ENCODE measurements around the gene PCP2. TPM values are rescaled to one million over a fixed set of nuclear protein-coding genes. Genes with fewer than 3 reads are reported as not detected.

Gene PCP2
- total and polyA plus RNA-seq, 2 of the 8 experiments (the other 6 are each of a cell fraction or from before 2014, with no cell fraction given), result not detected

DNA sequence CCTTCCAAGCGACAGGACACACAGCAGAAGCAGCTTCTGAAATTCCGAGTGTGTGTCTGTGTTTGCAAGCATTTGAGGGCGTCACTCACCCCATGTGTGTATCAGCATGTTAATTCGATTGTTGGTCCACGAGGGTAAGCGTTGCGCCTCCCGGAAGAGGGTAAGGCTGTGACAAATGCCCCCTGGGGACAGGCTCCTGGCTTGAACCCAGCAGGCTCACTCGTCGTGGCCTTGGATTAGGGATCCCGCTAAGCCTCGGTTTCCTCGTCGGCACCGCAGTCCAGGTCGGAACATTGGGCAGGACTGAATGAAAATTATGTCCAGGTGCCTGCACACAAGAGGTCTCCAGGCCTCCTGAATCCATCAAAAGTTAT, 2.8 kb upstream of the PCP2 start:
- no peak overlapping the region for H4K91ac ChIP-seq (replicated peaks; ENCODE audit: insufficient read length, low read length)
- H3K4me3 ChIP-seq (ENCODE audit: extremely low read depth in 1 of 4, insufficient read depth in 2 of 4, low read depth in 3 of 4, low read length in 4 of 4), result peak overlapping the region in 1 of 4 experiments; percentile 88; a peak in 2 of 8 replicates
- DNase-seq (ENCODE audit: low read depth in 1 of 2, low spot score in 2 of 2) (no peak), FAIRE-seq (no peak)
- no peak overlapping the region for H3K4ac ChIP-seq (replicated peaks; ENCODE audit: insufficient read length, low read depth, low read length)
- peaks cover 0 to 6% (median under 1%) of the 10 kb centered on the region in 4 experiments; a peak in 3 of 7 replicates for H3K4me1 ChIP-seq (replicated peaks in 1 of 4; ENCODE audit: control insufficient read depth in 3 of 4, insufficient read depth in 4 of 4, low read length in 3 of 4)
- H3K9me3 ChIP-seq (ENCODE audit: insufficient read depth in 2 of 2, low read depth in 1 of 2, low read length in 1 of 2), result no peaks in the 10 kb centered on the region; a peak in 1 of 4 replicates
- peaks cover 0 to 3% of the 10 kb centered on the region in 2 experiments; a peak in 1 of 4 replicates for H3K79me2 ChIP-seq (ENCODE audit: control insufficient read depth in 1 of 2, insufficient read depth in 2 of 2, low read length in 2 of 2)
- 78% methylated on average over 16 of the region's 16 CpGs; no CpG with 5 or more reads in 1 of the 2 experiments for WGBS, 2 experiments (ENCODE audit: extremely low coverage in 1 of 2, insufficient coverage in 1 of 2, insufficient read length in 1 of 2, insufficient replicate concordance in 2 of 2, low coverage in 1 of 2, low lambda C conversion rate in 2 of 2, missing lambda C conversion rate in 1 of 2)
- peak overlapping the region; percentile 34; the same call in 1 of the 2 replicates for H2AK5ac ChIP-seq (ENCODE audit: low read depth, low read length)
- H2AFZ ChIP-seq (ENCODE audit: low read length), result no peak overlapping the region
- H4K5ac ChIP-seq (ENCODE audit: insufficient read length, low read depth, low read length), result no peak overlapping the region
- H3K27ac ChIP-seq (ENCODE audit: low read depth, low read length), result no peak overlapping the region
- H2BK20ac ChIP-seq (ENCODE audit: low read length), result no peak overlapping the region
- CTCF ChIA-PET (ENCODE audit: partially characterized antibody), result interaction anchor here (1.2 to 1.7 kb wide), 4 partner anchors 39 to 70 kb away, joined by 4 to 7 read pairs (median 6); partner anchors contain the start of gene TRAPPC5
- POLR2A ChIA-PET (ENCODE audit: partially characterized antibody), result interaction anchor here (0.8 to 5.7 kb wide), 2 partner anchors 13 to 59 kb away, joined by 3 to 34 read pairs; no protein-coding TSS in a partner anchor
- H2BK5ac ChIP-seq (ENCODE audit: low read depth, low read length), result no peak overlapping the region
- H2BK12ac ChIP-seq (ENCODE audit: low read depth, low read length), result peak overlapping the region; percentile 78; the same call in 1 of the 2 replicates
- H3K36me3 ChIP-seq (ENCODE audit: control insufficient read depth in 2 of 4, insufficient read depth in 4 of 4, low read length in 3 of 4), result peaks cover 0 to 6% (median 0%) of the 10 kb centered on the region in 4 experiments; a peak in 3 of 8 replicates
- peak overlapping the region; percentile 98; the same call in 1 of the 2 replicates for H2BK15ac ChIP-seq (ENCODE audit: low read length)
- H3K23me2 ChIP-seq (ENCODE audit: low read depth, low read length), result peaks cover 5% of the 10 kb centered on the region; the same call in 1 of the 2 replicates
- H3K4me2 ChIP-seq (ENCODE audit: insufficient read depth in 1 of 2, low read depth in 2 of 2, low read length in 2 of 2), result peak overlapping the region; percentile 34 to 54; a peak in 3 of 4 replicates
- no peak overlapping the region for H3K14ac ChIP-seq (ENCODE audit: insufficient read length)
- no peak overlapping the region for H3K56ac ChIP-seq (replicated peaks; ENCODE audit: insufficient read length, low read depth, low read length)
- H4K8ac ChIP-seq (ENCODE audit: extremely low read depth, insufficient read depth, low read length), result no peak overlapping the region; the same call in 1 of the 2 replicates
- H3K23ac ChIP-seq (ENCODE audit: insufficient read length), result no peak overlapping the region
- H3K27me3 ChIP-seq (replicated peaks in 1 of 4; ENCODE audit: control insufficient read depth in 3 of 4, extremely low read depth in 1 of 4, insufficient read depth in 3 of 4, low read length in 3 of 4), result peaks cover 3 to 19% (median 16%) of the 10 kb centered on the region in 4 experiments
- no peak overlapping the region for H2BK120ac ChIP-seq (replicated peaks; ENCODE audit: low read depth, low read length)
- H3K79me1 ChIP-seq (ENCODE audit: low read depth, low read length), result no peaks in the 10 kb centered on the region; the same call in 1 of the 2 replicates
- H3K9ac ChIP-seq (replicated peaks in 1 of 4; ENCODE audit: extremely low read depth in 1 of 4, low read depth in 3 of 4, low read length in 3 of 4), result no peak overlapping the region
- H4K20me1 ChIP-seq (replicated peaks in 1 of 2; ENCODE audit: control insufficient read depth in 1 of 2, insufficient read depth in 2 of 2, low read length in 2 of 2), result peaks cover 3 to 16% of the 10 kb centered on the region in 2 experiments
- no peak overlapping the region for H3K18ac ChIP-seq (ENCODE audit: extremely low read depth, low read length)
- TF ChIP-seq SIRT6 (IDR thresholded peaks at IDR 0.05; ENCODE audit: low read length), result no peak
- TF ChIP-seq TAF7 (optimal IDR thresholded peaks at IDR 0.05; ENCODE audit: borderline replicate concordance, low read depth, low read length), result no peak
- TF ChIP-seq BCL11A (IDR thresholded peaks at IDR 0.05; ENCODE audit: low read depth in 2 of 2, low read length in 2 of 2), result no peak
- no peak for TF ChIP-seq SRF (IDR thresholded peaks at IDR 0.05; ENCODE audit: low read depth, low read length)
- TF ChIP-seq CHD2 (IDR thresholded peaks at IDR 0.05; ENCODE audit: low read length), result no peak
- TF ChIP-seq, protein P1, sequence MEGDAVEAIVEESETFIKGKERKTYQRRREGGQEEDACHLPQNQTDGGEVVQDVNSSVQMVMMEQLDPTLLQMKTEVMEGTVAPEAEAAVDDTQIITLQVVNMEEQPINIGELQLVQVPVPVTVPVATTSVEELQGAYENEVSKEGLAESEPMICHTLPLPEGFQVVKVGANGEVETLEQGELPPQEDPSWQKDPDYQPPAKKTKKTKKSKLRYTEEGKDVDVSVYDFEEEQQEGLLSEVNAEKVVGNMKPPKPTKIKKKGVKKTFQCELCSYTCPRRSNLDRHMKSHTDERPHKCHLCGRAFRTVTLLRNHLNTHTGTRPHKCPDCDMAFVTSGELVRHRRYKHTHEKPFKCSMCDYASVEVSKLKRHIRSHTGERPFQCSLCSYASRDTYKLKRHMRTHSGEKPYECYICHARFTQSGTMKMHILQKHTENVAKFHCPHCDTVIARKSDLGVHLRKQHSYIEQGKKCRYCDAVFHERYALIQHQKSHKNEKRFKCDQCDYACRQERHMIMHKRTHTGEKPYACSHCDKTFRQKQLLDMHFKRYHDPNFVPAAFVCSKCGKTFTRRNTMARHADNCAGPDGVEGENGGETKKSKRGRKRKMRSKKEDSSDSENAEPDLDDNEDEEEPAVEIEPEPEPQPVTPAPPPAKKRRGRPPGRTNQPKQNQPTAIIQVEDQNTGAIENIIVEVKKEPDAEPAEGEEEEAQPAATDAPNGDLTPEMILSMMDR (IDR thresholded peaks at IDR 0.05; ENCODE audit: control extremely low read depth in 1 of 3, insufficient read depth in 1 of 3, low read depth in 1 of 3, low read length in 3 of 3), result no peak
- TF ChIP-seq SP1 (IDR thresholded peaks at IDR 0.05; ENCODE audit: low read depth, low read length), result no peak
- no peak for TF ChIP-seq TAF1 (IDR thresholded peaks at IDR 0.05; ENCODE audit: low read depth, low read length)
